Measurements from ENCODE around the gene FYN. TPM values are rescaled to one million over a fixed set of nuclear protein-coding genes. Genes with fewer than 3 reads are reported as not detected.
A peak's percentile ranks its signal among the peaks of the same experiment; 100 is the strongest.

The FYN gene
- total and polyA plus RNA-seq, 10 of the 15 experiments (the other 5 are each of a cell fraction or from before 2014, with no cell fraction given) = 51.4 to 247 (median 138) TPM

DNA sequence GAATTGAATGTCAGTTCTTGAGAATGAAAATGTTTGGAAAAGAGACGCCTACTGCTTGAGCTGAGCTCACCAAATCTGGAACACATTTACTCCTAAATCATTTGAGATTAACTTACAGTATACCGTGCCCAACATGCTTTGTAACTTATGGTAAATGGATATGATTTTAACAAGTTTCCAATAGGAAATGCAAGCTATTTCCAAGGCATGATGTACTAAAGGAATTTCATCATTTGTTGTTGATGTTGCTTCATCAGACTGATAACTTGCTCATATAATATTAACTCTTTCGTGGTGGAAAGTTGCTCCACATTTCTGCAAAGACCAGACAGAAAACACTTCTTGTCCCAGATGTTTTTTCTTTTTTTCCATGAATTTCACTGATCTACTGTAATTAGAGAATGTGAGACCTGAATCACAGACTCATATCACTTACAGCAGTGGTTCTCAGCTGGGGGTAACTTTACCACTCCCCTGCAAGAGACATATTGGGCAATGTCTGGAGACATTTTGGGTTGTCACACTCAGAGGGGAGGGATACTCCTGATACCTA, 151.0 kb downstream of the FYN start:
- Histone ChIP-seq H2AFZ (ENCODE audit: control insufficient read depth, low read depth, low read length) (no peak overlapping the region), H3K4me1 (ENCODE audit: control insufficient read depth, insufficient read depth, low read length) (peaks cover 40% of the 10 kb centered on the region), H3K36me3 (ENCODE audit: control insufficient read depth in 2 of 2, insufficient read depth in 2 of 2, low read length in 1 of 2) (peaks cover 11 to 22% of the 10 kb centered on the region in 2 experiments; a peak in 3 of 4 replicates), H3K9me3 (replicated peaks; ENCODE audit: control insufficient read depth, insufficient read depth, low read length) (no peaks in the 10 kb centered on the region), H3K79me2 (ENCODE audit: control insufficient read depth, insufficient read depth, low read length) (peaks cover 33% of the 10 kb centered on the region), H3K4me2 (ENCODE audit: control insufficient read depth, insufficient read depth) (no peak overlapping the region), H3K9ac (ENCODE audit: control insufficient read depth, insufficient read depth, low read length) (no peak overlapping the region), H3K27ac (ENCODE audit: control insufficient read depth, insufficient read depth) (no peak overlapping the region), H4K20me1 (ENCODE audit: control insufficient read depth, insufficient read depth) (no peaks in the 10 kb centered on the region), H3K4me3 (no peak overlapping the region), H3K27me3 (replicated peaks in 1 of 2; ENCODE audit: control insufficient read depth in 2 of 2, insufficient read depth in 2 of 2, low read length in 1 of 2) (no peaks in the 10 kb centered on the region)
- SMC1A ChIA-PET (ENCODE audit: uncharacterized antibody, unreplicated experiment) = interaction anchor here (0.6 to 8.2 kb wide), 27 partner anchors 12 to 321 kb away, joined by 3 to 181 read pairs (median 4); no protein-coding TSS in a partner anchor
- no peak for TF ChIP-seq RELA (IDR thresholded peaks at IDR 0.05; ENCODE audit: borderline replicate concordance, partially characterized antibody)
- in situ Hi-C loops (cut with MboI) (loop anchor here (25.0 kb wide), 1 partner anchor 590 kb away; no protein-coding TSS in a partner anchor), intact Hi-C loops (cut with micrococcal nuclease; ENCODE audit: unreplicated experiment) (loop anchor here (5.0 kb wide), 1 partner anchor 150 kb away; the partner anchor contains the start of gene FYN)
- no peak for ATAC-seq
- CTCF ChIA-PET = interaction anchor here (0.6 to 5.9 kb wide), 25 partner anchors 10 to 1627 kb away, joined by 3 to 30 read pairs (median 5); no protein-coding TSS in a partner anchor
- no peak for DNase-seq (ENCODE audit: low read depth, low spot score)
- WGBS (ENCODE audit: insufficient coverage, insufficient replicate concordance, low lambda C conversion rate, missing lambda C conversion rate) = 56% methylated on average over 3 of the region's 3 CpGs
- FAIRE-seq = no peak
- RAD21 ChIA-PET (ENCODE audit: unreplicated experiment) = interaction anchor here (1.1 to 6.4 kb wide), 14 partner anchors 8 to 265 kb away, joined by 3 to 75 read pairs (median 6); no protein-coding TSS in a partner anchor
- BruUV-seq (replicated peaks) = no TSS peak
- POLR2A ChIA-PET = interaction anchor here (1.1 to 1.5 kb wide), 3 partner anchors 41 to 271 kb away, joined by 3 read pairs; no protein-coding TSS in a partner anchor

DNA sequence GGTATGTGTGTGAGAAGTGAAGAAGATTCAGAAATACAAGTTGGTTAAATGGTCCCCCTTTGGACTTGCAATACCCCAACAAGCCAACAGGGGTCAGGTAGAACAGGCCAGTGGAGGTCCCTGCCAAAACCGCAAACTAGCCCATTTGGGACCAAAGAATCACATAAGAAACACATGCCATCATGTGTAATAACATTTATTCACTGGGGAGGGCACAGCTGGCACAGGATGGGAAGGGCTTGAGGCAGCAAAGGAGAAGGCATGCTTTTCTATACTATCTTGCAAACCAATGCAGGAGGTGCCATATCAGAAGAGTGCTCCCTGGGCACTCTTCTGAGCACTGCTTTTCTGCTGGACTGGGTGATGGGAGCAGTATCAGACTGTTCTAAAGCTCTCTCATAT, 151.5 kb downstream of the FYN start:
- Histone ChIP-seq H3K4me1 (ENCODE audit: control insufficient read depth, insufficient read depth, low read length) (peaks cover 40% of the 10 kb centered on the region), H3K9me3 (replicated peaks; ENCODE audit: control insufficient read depth, insufficient read depth, low read length) (no peaks in the 10 kb centered on the region), H4K20me1 (ENCODE audit: control insufficient read depth, insufficient read depth) (no peaks in the 10 kb centered on the region), H3K4me3 (no peak overlapping the region), H3K4me2 (ENCODE audit: control insufficient read depth, insufficient read depth) (no peak overlapping the region), H3K27me3 (replicated peaks in 1 of 2; ENCODE audit: control insufficient read depth in 2 of 2, insufficient read depth in 2 of 2, low read length in 1 of 2) (no peaks in the 10 kb centered on the region), H2AFZ (ENCODE audit: control insufficient read depth, low read depth, low read length) (no peak overlapping the region), H3K79me2 (ENCODE audit: control insufficient read depth, insufficient read depth, low read length) (peaks cover 32% of the 10 kb centered on the region), H3K9ac (ENCODE audit: control insufficient read depth, insufficient read depth, low read length) (no peak overlapping the region), H3K27ac (ENCODE audit: control insufficient read depth, insufficient read depth) (no peak overlapping the region), H3K36me3 (ENCODE audit: control insufficient read depth in 2 of 2, insufficient read depth in 2 of 2, low read length in 1 of 2) (peaks cover 9 to 22% of the 10 kb centered on the region in 2 experiments; a peak in 3 of 4 replicates)
- RAD21 ChIA-PET (ENCODE audit: unreplicated experiment) = interaction anchor here (1.2 to 6.4 kb wide), 12 partner anchors 8 to 265 kb away, joined by 3 to 75 read pairs (median 6); no protein-coding TSS in a partner anchor
- SMC1A ChIA-PET (ENCODE audit: uncharacterized antibody, unreplicated experiment) = interaction anchor here (0.6 to 8.2 kb wide), 20 partner anchors 11 to 307 kb away, joined by 3 to 181 read pairs (median 6); no protein-coding TSS in a partner anchor
- CTCF ChIA-PET = interaction anchor here (0.6 to 5.9 kb wide), 23 partner anchors 10 to 627 kb away, joined by 3 to 30 read pairs (median 5); no protein-coding TSS in a partner anchor
- in situ Hi-C loops (cut with MboI) = loop anchor here (25.0 kb wide), 1 partner anchor 591 kb away; no protein-coding TSS in a partner anchor
- peak; percentile 28 for ATAC-seq
- POLR2A ChIA-PET = interaction anchor here (1.1 to 1.3 kb wide), 3 partner anchors 41 to 271 kb away, joined by 3 read pairs; no protein-coding TSS in a partner anchor
- BruUV-seq (replicated peaks) = no TSS peak
- FAIRE-seq = no peak
- DNase-seq (ENCODE audit: low read depth, low spot score) = no peak
- intact Hi-C loops (cut with micrococcal nuclease; ENCODE audit: unreplicated experiment) = loop anchor here (5.0 kb wide), 1 partner anchor 151 kb away; the partner anchor contains the start of gene FYN
- WGBS (ENCODE audit: insufficient coverage, insufficient replicate concordance, low lambda C conversion rate, missing lambda C conversion rate) = 0% methylated on average over 1 of the region's 1 CpG
- TF ChIP-seq, protein P1, sequence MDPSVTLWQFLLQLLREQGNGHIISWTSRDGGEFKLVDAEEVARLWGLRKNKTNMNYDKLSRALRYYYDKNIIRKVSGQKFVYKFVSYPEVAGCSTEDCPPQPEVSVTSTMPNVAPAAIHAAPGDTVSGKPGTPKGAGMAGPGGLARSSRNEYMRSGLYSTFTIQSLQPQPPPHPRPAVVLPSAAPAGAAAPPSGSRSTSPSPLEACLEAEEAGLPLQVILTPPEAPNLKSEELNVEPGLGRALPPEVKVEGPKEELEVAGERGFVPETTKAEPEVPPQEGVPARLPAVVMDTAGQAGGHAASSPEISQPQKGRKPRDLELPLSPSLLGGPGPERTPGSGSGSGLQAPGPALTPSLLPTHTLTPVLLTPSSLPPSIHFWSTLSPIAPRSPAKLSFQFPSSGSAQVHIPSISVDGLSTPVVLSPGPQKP (IDR thresholded peaks at IDR 0.05; ENCODE audit: low read depth, low read length) = no peak
- TF ChIP-seq, protein P2, sequence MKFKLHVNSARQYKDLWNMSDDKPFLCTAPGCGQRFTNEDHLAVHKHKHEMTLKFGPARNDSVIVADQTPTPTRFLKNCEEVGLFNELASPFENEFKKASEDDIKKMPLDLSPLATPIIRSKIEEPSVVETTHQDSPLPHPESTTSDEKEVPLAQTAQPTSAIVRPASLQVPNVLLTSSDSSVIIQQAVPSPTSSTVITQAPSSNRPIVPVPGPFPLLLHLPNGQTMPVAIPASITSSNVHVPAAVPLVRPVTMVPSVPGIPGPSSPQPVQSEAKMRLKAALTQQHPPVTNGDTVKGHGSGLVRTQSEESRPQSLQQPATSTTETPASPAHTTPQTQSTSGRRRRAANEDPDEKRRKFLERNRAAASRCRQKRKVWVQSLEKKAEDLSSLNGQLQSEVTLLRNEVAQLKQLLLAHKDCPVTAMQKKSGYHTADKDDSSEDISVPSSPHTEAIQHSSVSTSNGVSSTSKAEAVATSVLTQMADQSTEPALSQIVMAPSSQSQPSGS (IDR thresholded peaks at IDR 0.05; ENCODE audit: low read length) = 0 out of 2 replicates have a peak, but pooled peaks have one; percentile 17
- TF ChIP-seq SREBF2 (IDR thresholded peaks at IDR 0.05; ENCODE audit: low read length) (no peak), SPI1 (IDR thresholded peaks at IDR 0.05; ENCODE audit: borderline replicate concordance, insufficient read depth, low read depth, low read length) (no peak), POLR2AphosphoS2 (IDR thresholded peaks at IDR 0.05; ENCODE audit: low read depth, low read length) (no peak), MEF2A (IDR thresholded peaks at IDR 0.05; ENCODE audit: insufficient read depth, low read depth, low read length) (no peak)
- TF ChIP-seq, protein P3, sequence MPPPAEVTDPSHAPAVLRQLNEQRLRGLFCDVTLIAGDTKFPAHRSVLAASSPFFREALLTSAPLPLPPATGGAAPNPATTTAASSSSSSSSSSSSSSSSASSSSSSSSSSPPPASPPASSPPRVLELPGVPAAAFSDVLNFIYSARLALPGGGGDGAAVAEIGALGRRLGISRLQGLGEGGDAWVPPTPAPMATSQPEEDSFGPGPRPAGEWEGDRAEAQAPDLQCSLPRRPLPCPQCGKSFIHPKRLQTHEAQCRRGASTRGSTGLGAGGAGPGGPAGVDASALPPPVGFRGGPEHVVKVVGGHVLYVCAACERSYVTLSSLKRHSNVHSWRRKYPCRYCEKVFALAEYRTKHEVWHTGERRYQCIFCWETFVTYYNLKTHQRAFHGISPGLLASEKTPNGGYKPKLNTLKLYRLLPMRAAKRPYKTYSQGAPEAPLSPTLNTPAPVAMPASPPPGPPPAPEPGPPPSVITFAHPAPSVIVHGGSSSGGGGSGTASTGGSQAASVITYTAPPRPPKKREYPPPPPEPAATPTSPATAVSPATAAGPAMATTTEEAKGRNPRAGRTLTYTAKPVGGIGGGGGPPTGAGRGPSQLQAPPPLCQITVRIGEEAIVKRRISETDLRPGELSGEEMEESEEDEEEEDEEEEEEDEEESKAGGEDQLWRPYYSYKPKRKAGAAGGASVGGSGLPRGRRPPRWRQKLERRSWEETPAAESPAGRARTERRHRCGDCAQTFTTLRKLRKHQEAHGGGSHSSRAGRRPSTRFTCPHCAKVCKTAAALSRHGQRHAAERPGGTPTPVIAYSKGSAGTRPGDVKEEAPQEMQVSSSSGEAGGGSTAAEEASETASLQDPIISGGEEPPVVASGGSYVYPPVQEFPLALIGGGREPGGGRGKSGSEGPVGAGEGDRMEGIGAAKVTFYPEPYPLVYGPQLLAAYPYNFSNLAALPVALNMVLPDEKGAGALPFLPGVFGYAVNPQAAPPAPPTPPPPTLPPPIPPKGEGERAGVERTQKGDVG (CRISPR knock-in tag; IDR thresholded peaks at IDR 0.05) = no peak
